HEK293 (cell line): Measurements from ENCODE around the gene TRMT112.

ENCODE experiments used
- CTCF ChIA-PET: fragments of 350-600 bp; formaldehyde crosslinking; extraction: SDS; loops from one replicate; lab custom pipeline; 2021; ENCODE audit warnings: antibody characterized with exemption; lab: Yijun Ruan, JAX
- POLR2A ChIA-PET: fragments of 300-600 bp; formaldehyde crosslinking; extraction: SDS; loops from one replicate; lab custom pipeline; 2020; ENCODE audit warnings: antibody characterized with exemption, inconsistent platforms; lab: Yijun Ruan, JAX
- H3K27ac ChIP-seq: fragments of 200-500 bp; sonication (Bioruptor generic); 2 replicates; pipeline ENCODE4 v1.5.1; 2014; ENCODE audit warnings: low read depth, low read length, control low read depth, inconsistent platforms; ENCODE audit errors: extremely low read depth
- H3K36me3 ChIP-seq, 2 experiments: fragments of 200-500 bp in 1 of 2; sonication (Bioruptor generic) in 1 of 2; 1 replicate in 1 of 2; 2 replicates in 1 of 2; pipeline ENCODE4 v1.5.1; 2014 to 2017; ENCODE audit warnings: inconsistent platforms in 2 of 2, low read length in 2 of 2; ENCODE audit not compliant: control insufficient read depth in 2 of 2, insufficient read depth in 1 of 2
- H3K4me1 ChIP-seq: fragments of 200-500 bp; sonication (Bioruptor generic); 2 replicates; pipeline ENCODE4 v1.5.1; 2014; ENCODE audit warnings: mild to moderate bottlenecking, low read length, inconsistent platforms; ENCODE audit not compliant: control insufficient read depth, insufficient read depth
- H3K4me3 ChIP-seq: 2 replicates; pipeline ENCODE4 v1.5.1; 2011; ENCODE audit warnings: low read depth, mild to moderate bottlenecking, control low read depth, low read length, moderate library complexity
- H3K9me3 ChIP-seq: fragments of 200-500 bp; sonication (Bioruptor generic); 2 replicates; pipeline ENCODE4 v1.5.1; 2014; ENCODE audit warnings: low read depth, low read length, inconsistent platforms; ENCODE audit not compliant: control insufficient read depth, insufficient read depth
- BCL11B ChIP-seq: fragments of 450-650 bp; formaldehyde crosslinking; IDR thresholded peaks from 2 replicates; pipeline ENCODE4 v1.5.1; 2016; ENCODE audit warnings: low read depth, missing biosample characterization, missing genetic modification characterization
- KLF17 ChIP-seq: fragments of 450-650 bp; formaldehyde crosslinking; IDR thresholded peaks from 2 replicates; pipeline ENCODE4 v1.5.1; 2016; ENCODE audit warnings: missing biosample characterization, missing genetic modification characterization
- KLF9 ChIP-seq: fragments of 450-650 bp; formaldehyde crosslinking; IDR thresholded peaks from 2 replicates; pipeline ENCODE4 v1.5.1; 2016; ENCODE audit warnings: missing biosample characterization, missing genetic modification characterization, low read depth
- PRDM10 ChIP-seq: fragments of 450-650 bp; formaldehyde crosslinking; IDR thresholded peaks from 2 replicates; pipeline ENCODE4 v1.5.1; 2016; ENCODE audit warnings: missing biosample characterization, missing genetic modification characterization
- PRDM6 ChIP-seq: fragments of 450-650 bp; formaldehyde crosslinking; IDR thresholded peaks from 2 replicates; pipeline ENCODE4 v1.5.1; 2017; ENCODE audit warnings: missing biosample characterization, missing genetic modification characterization
- TCF7L2 ChIP-seq: IDR thresholded peaks from 2 replicates; pipeline ENCODE4 v1.6.1; 2011; ENCODE audit warnings: low read depth, mild to moderate bottlenecking, inconsistent platforms, low read length, moderate library complexity, borderline replicate concordance
- ZBTB10 ChIP-seq: fragments of 450-650 bp; formaldehyde crosslinking; IDR thresholded peaks from 2 replicates; pipeline ENCODE4 v1.5.1; 2016; ENCODE audit warnings: missing biosample characterization, missing genetic modification characterization
- ZBTB26 ChIP-seq: fragments of 450-650 bp; formaldehyde crosslinking; optimal IDR thresholded peaks from 2 replicates; pipeline ENCODE3; 2016; ENCODE audit warnings: missing biosample characterization, mild to moderate bottlenecking, missing genetic modification characterization
- ZBTB48 ChIP-seq: fragments of 450-650 bp; formaldehyde crosslinking; IDR thresholded peaks from 2 replicates; pipeline ENCODE4 v1.5.1; 2016; ENCODE audit warnings: missing biosample characterization, missing genetic modification characterization
- ZFP37 ChIP-seq: fragments of 450-650 bp; formaldehyde crosslinking; IDR thresholded peaks from 2 replicates; pipeline ENCODE4 v1.5.1; 2016; ENCODE audit warnings: missing biosample characterization, missing genetic modification characterization
- ZNF140 ChIP-seq: fragments of 450-650 bp; formaldehyde crosslinking; IDR thresholded peaks from 2 replicates; pipeline ENCODE4 v1.5.1; 2016; ENCODE audit warnings: missing biosample characterization, missing genetic modification characterization
- ZNF23 ChIP-seq: fragments of 450-650 bp; formaldehyde crosslinking; IDR thresholded peaks from 2 replicates; pipeline ENCODE4 v1.5.1; 2016; ENCODE audit warnings: missing biosample characterization, missing genetic modification characterization, borderline replicate concordance
- ZNF280C ChIP-seq: fragments of 450-650 bp; formaldehyde crosslinking; IDR thresholded peaks from 2 replicates; pipeline ENCODE4 v1.5.1; 2016; ENCODE audit warnings: missing biosample characterization, missing genetic modification characterization
- ZNF311 ChIP-seq: fragments of 450-650 bp; formaldehyde crosslinking; IDR thresholded peaks from 2 replicates; pipeline ENCODE4 v1.5.1; 2017; ENCODE audit warnings: missing biosample characterization, missing genetic modification characterization, borderline replicate concordance
- ZNF366 ChIP-seq: fragments of 450-650 bp; formaldehyde crosslinking; conservative IDR thresholded peaks from 2 replicates; pipeline ENCODE4 v1.5.1; 2016; ENCODE audit warnings: missing biosample characterization, missing genetic modification characterization
- ZNF555 ChIP-seq: fragments of 450-650 bp; formaldehyde crosslinking; conservative IDR thresholded peaks from 2 replicates; pipeline ENCODE4 v1.5.1; 2017; ENCODE audit warnings: missing biosample characterization, mild to moderate bottlenecking, missing genetic modification characterization, inconsistent platforms
- ZNF560 ChIP-seq: fragments of 450-650 bp; formaldehyde crosslinking; IDR thresholded peaks from 2 replicates; pipeline ENCODE4 v1.5.1; 2017; ENCODE audit warnings: missing biosample characterization, missing genetic modification characterization, borderline replicate concordance
- ZNF610 ChIP-seq: fragments of 450-650 bp; formaldehyde crosslinking; IDR thresholded peaks from 2 replicates; pipeline ENCODE4 v1.5.1; 2016; ENCODE audit warnings: missing biosample characterization, missing genetic modification characterization, borderline replicate concordance
- ZNF776 ChIP-seq: fragments of 450-650 bp; formaldehyde crosslinking; IDR thresholded peaks from 2 replicates; pipeline ENCODE4 v1.5.0; 2017; ENCODE audit warnings: missing biosample characterization, missing genetic modification characterization, borderline replicate concordance
- ZSCAN30 ChIP-seq: fragments of 450-650 bp; IDR thresholded peaks from 2 replicates; pipeline ENCODE4 v1.5.1; 2018; ENCODE audit warnings: missing biosample characterization, mild to moderate bottlenecking, missing genetic modification characterization, moderate library complexity

TRMT112 gene

GRCh38 chr11:64364911-64365310 lies 47.6 kb upstream of the TRMT112 start (continued):
- TF ChIP-seq ZBTB26 (no peak), TCF7L2 (no peak), ZFP37 (tag by site-specific recombination) (no peak), PRDM10 (tag by site-specific recombination) (no peak), ZNF776 (tag by site-specific recombination) (no peak)

GRCh38 chr11:64364435-64364834 lies 47.1 kb upstream of the TRMT112 start:
- ChIA-PET POLR2A (interaction anchor here (0.7 kb wide), 1 partner anchor 363 kb away, joined by 3 read pairs; no protein-coding TSS in a partner anchor), CTCF (interaction anchor here (2.0 kb wide), 1 partner anchor 9 kb away, joined by 8 read pairs; no protein-coding TSS in a partner anchor)
- no peak overlapping the region for H3K4me3 ChIP-seq
- no peak overlapping the region for H3K27ac ChIP-seq
- peaks cover 0 to 62% of the 10 kb centered on the region in 2 experiments; a peak in 2 of 3 replicates for H3K36me3 ChIP-seq
- no peaks in the 10 kb centered on the region for H3K4me1 ChIP-seq
- H3K9me3 ChIP-seq = no peaks in the 10 kb centered on the region
- TF ChIP-seq ZBTB10 (tag by site-specific recombination) (no peak), ZNF610 (tag by site-specific recombination) (no peak), ZNF560 (tag by site-specific recombination) (no peak), ZNF23 (no peak), BCL11B (tag by site-specific recombination) (no peak), ZNF140 (tag by site-specific recombination) (no peak), ZNF366 (tag by site-specific recombination) (no peak), KLF17 (tag by site-specific recombination) (no peak), PRDM6 (no peak), ZNF555 (tag by site-specific recombination) (no peak), ZBTB48 (tag by site-specific recombination) (no peak), ZNF280C (tag by site-specific recombination) (no peak), ZSCAN30 (tag by site-specific recombination) (no peak), KLF9 (tag by site-specific recombination) (no peak), ZNF311 (tag by site-specific recombination) (no peak)
